NCI-H2081 treated with DMSO at 0.1 percent for 48 hours (cell line): Measurements from ENCODE around the gene MYO7B.
"Not testable (repeated sequence)": the region's sequence is repeated elsewhere in the genome, so short reads cannot be mapped to it uniquely, and the experiment has no call there.

Experiments
- DNase-seq: peaks from one replicate; lab custom pipeline; 2025; lab: John Stamatoyannopoulos, UW

The MYO7B gene

DNA sequence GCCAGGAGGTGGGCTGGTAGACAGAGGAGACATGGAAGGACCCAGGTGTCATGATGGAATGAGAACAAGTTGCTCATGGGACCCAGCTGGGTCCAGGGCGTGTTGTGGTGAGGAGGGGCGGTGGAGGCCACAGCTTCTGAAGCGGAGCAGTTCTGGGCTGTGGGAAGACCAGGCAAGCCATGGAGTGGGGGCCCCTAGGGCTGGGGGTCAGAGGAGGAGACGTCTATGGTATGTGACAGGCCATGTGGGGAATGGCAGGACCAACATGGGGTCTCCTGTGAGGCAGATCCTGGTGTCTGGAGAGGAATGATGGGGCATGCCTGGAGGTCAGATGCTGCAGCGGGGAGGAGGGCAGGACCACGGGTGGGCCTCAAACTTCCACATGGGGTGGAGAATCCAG lies 16.9 kb downstream of the MYO7B start:
- no peak for DNase-seq

DNA sequence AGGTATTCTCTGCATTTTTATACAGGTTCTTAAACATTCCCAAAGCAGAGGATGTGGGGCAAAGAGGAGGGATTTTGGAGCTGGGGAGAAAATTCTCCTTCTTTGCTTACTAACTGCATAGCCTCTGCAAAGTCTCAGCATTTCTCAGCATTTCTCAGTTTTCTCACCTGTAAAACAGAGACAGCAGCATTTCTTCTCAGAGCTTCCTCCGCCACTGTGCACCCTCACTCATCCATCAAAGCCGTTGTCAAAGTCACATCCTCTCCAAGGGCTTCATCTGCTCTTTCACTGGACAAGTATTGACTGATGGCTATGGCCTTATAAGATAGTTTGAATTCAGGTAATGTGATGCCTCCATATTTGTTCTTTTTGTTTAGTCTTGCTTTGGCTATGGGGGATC lies 17.4 kb downstream of the MYO7B start:
- no peak for DNase-seq

GRCh38 chr2:127558911-127559310 lies 23.4 kb downstream of the MYO7B start:
- DNase-seq, result no peak

DNA sequence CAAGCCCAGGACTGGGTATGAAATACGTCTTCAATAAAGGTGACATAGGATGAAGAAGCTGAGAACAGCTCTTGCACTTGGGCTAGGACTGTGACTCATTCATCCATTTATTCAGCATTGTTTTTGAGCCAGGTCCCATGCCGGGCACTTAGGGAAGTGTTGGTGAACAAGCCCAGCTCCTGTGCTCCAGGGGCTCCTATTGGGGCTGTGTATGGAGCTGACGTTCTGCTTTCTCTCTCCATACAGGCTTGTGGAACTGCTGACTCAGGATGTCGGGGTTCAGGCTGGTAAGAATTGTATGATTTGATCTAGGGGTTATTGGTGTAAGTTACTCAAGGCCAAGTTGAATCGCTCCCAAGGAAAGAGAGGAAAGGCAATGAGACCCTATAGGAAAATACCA lies 24.0 kb downstream of the MYO7B start:
- no peak for DNase-seq

DNA sequence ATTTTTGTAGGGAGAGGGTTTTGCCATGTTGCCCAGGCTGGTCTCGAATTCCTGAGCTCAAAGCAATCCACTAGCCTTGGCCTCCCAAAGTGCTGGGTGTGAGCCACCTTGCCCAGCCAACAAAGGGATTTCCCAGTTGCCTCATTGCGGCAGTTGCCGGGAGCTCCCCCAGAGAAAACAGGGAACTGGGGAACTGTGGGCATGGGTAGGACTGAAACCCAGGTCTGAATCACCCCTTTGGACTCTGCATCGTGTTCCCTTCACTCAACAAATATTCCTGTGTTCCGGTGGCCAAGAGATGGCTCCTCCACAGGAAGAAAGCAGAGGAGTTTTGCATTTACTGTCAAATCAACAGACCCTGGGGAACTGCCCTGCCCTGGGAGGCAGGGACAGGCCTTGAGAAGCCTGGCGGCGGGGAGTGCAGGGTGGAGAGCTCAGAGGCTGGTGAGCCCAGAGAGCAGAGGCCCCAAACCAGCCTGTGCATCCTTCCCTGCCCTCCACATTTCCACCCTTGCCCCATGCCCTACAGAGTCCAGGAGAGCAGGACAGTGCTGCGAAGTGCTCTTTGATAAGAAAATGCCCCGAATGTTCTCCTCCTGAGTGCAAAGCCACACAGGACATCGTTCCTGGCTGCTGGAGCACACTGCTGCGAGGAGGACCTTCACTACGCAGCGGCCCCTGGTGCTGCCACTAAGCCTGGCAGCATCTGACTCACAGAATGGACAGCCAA lies 24.9 kb downstream of the MYO7B start:
- no peak for DNase-seq

DNA sequence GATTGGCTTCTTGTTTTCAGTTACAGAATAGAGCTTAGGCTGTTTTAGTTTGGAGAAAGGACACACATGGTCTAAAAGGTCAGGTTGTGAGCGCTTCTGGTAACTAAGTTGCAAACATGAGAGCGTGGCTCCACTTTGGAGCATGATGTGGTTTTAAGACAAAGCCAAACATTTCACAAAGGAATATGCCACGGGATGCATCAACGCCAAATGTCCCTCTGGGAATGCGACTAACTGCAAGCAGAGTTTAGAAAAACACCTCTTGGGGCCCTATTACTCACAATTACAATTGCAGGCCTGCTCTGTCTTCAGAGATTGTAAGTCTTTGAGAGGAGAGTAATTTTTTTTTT lies 25.4 kb downstream of the MYO7B start:
- DNase-seq, result no peak

- DNase-seq, result no peak
These were observed 25.9 kb downstream of the MYO7B start for GRCh38 chr2:127561371-127561770.

GRCh38 chr2:127562936-127563335 lies 27.5 kb downstream of the MYO7B start:
- no peak for DNase-seq

- DNase-seq, result no peak
These were observed 28.3 kb downstream of the MYO7B start for GRCh38 chr2:127563458-127564428.

DNA sequence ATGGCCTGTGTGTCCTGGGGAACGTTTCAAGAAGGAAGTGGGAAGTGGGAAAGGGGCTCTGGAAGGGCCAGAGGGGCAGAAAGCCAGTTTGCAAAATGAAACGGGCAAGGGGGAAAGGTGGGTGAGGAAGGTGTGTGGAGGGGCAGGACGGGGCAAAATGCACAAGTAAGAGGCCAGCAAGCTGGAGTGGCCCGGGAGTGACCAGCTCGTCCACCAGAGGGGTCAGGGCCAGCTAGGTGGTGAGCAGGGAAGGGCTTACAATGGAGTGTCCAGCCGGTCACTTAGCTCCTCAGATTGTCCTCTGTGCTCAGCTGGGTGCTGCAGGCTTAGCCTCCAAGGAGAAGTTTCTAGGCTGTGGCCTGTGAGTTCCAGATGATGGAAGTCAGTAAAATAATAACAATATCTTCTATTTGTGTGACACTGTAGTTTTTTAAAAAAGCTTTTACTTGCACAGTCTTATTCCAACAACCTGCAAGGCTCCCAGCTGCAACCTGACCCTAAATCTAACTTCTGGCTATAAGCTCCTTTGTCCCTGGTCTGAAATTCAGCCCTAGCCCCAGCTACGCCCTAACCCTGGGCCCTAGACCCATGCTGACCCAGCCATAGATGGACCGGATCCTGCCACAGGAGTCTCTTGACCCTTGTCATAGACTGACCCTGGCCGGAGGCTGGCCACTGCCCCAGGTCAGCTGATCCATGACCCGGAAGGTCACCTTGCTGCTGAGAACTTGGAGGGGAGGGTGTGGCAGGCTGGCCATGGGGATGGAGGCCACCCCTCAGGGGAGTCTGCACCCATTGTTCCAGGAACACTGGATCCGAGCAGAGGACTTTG lies 29.2 kb downstream of the MYO7B start:
- no peak for DNase-seq

DNA sequence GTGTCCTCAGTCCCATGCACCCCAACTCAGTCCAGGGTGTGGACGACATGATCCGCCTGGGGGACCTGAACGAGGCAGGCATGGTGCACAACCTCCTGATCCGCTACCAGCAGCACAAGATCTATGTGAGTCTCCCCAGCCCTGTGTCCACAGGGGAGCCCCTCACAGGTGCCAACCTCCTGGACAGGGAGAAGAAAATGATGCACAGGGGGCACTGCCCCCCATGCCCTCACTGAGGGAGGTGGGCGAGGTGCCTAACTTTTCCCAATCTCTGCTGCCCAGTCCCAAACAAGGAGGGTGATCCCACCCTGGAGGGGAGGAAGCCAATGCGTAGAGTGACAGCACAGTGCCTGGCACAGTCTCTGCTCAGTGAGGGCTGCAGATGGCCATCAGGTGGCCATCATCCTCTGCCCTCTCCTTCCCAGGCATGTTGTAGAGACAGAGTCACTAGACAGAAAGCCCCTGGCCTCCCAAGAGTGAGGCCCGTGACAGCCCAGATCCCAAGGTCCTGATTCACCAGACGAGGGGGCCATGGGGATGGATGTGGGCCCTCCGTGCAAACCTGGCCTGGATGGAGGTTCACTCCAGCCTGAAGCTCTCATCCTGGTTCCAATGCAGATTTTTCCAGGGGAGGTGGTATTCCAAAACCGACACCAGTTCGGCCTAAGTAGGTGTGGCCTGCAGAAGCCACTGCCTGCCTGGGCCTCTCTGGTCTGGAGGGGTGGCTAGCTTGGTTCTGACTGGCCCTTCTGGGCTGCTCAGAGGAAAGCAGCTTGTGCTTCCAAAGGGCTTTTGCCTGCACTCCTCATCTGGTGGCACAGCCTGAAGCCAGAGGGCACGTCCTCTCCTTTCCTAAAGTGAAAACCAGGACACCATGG lies 30.0 kb downstream of the MYO7B start:
- no peak for DNase-seq

- no peak for DNase-seq
These were observed 30.6 kb downstream of the MYO7B start for GRCh38 chr2:127566139-127566417.

- DNase-seq, result no peak
These were observed 31.1 kb downstream of the MYO7B start for GRCh38 chr2:127566576-127566975.

DNA sequence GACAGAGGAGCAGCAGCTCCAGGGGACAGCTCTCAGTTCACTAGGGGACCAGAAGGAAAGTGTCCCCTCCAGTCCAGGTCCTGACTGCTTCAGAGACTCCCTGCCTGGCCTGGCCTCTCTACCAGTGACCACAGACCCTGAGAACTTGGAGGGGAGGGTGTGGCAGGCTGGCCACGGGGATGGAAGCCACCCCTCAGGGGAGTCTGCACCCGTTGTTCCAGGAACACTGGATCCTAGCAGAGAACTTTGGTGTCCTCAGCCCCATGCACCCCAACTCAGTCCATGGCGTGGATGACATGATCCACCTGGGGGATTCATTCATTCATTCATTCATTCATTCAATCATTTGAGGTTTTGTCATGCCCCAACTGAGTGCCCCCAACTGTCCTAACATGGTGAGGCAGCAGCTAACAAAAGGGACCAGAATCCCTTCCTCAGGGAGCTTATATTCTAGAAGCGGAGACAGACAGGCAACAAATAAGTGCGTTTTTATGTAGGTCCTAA lies 31.9 kb downstream of the MYO7B start:
- no peak for DNase-seq

GRCh38 chr2:127568128-127568527 lies 32.6 kb downstream of the MYO7B start:
- DNase-seq, result no peak

GRCh38 chr2:127569666-127570065 lies 34.2 kb downstream of the MYO7B start:
- DNase-seq, result no peak

GRCh38 chr2:127570282-127571250 lies 35.1 kb downstream of the MYO7B start:
- no peak for DNase-seq

DNA sequence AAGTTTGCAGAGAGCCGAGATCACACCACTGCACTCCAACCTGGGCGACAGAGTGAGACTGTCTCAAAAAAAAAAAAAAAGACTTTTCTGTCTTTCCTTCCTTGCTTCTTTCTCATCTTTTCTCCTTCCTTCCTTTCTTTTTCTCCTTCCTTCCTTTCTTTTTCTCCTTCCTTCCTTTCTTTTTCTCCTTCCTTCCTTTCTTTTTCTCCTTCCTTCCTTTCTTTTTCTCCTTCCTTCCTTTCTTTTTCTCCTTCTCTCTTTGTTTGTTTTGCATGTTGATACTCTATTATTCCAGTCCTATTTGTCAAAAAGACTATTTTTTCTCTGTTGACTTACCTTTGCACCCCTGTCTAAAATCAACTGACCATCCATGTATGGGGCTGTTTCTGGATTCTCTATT lies 36.9 kb downstream of the MYO7B start:
- DNase-seq, result not testable (repeated sequence)

DNA sequence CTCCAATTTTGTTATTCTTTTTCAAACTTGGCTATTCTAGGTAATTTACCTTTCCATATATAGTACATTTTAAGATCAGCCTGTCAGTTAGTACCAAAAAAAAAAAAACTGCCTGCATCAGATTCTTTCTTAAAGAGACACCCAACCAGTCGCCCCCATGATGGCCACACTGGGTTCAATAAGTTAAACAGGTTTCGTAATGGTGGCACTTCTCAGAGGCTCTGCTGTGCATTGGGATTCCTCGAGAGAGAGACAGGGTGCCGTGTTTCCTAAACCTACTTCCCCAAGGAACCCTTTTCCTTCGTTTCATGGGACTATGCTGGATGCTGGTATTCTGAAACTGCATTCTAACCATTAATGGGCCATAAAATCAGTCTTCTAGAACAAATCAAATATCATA lies 37.4 kb downstream of the MYO7B start:
- DNase-seq, result no peak

GRCh38 chr2:127573298-127573697 lies 37.8 kb downstream of the MYO7B start:
- no peak for DNase-seq
